Activated CD8-positive, alpha-beta T cell treated with anti-CD3 and anti-CD28 coated beads for 36 hours (primary cell): ENCODE results near the gene KIF13A. TPM values are rescaled to one million over a fixed set of nuclear protein-coding genes. Genes with fewer than 3 reads are reported as not detected.

ENCODE experiments used
- ATAC-seq: fragments of 200-7000 bp; cut with Tn5 transposase; one replicate; pipeline ENCODE4 v1.10.0; 2021; ENCODE audit warnings: mild to moderate bottlenecking, moderate library complexity
- CTCF ChIA-PET: fragments of 350-600 bp; sonication (Branson Sonifier 250); formaldehyde crosslinking; loops from one replicate; lab custom pipeline; 2021; ENCODE audit warnings: antibody characterized with exemption; lab: Charles Lee
- POLR2A ChIA-PET: fragments of 350-600 bp; sonication (Branson Sonifier 250); formaldehyde crosslinking; loops from one replicate; lab custom pipeline; 2021; ENCODE audit warnings: antibody characterized with exemption; lab: Charles Lee
- DNase-seq: peaks from one replicate; pipeline ENCODE4 v3.0.0-alpha.2; 2020
- H3K27ac Mint-ChIP-seq: one replicate; pipeline ENCODE4 v1.8.0; 2021; ENCODE audit warnings: mild to moderate bottlenecking, mixed read lengths
- H3K27me3 Mint-ChIP-seq: one replicate; pipeline ENCODE4 v1.8.0; 2021; ENCODE audit warnings: mixed read lengths
- H3K36me3 Mint-ChIP-seq: one replicate; pipeline ENCODE4 v1.8.0; 2021; ENCODE audit warnings: low read depth, mixed read lengths
- H3K4me1 Mint-ChIP-seq: one replicate; pipeline ENCODE4 v1.8.0; 2021; ENCODE audit warnings: low read depth, mixed read lengths
- H3K4me3 Mint-ChIP-seq: one replicate; pipeline ENCODE4 v1.8.0; 2021; ENCODE audit warnings: mild to moderate bottlenecking, moderate library complexity, mixed read lengths
- H3K9me3 Mint-ChIP-seq: one replicate; pipeline ENCODE4 v1.8.0; 2021; ENCODE audit warnings: mixed read lengths
- intact Hi-C: fragments of 100-400 bp; cut with micrococcal nuclease; formaldehyde crosslinking; loops from one replicate; pipeline ENCODE4 v1.10.0; 2022
- total RNA-seq, 2 experiments: library from RNA; stranded (reverse); gene quantifications; one replicate each; pipeline ENCODE4 v1.2.3, GENCODE V29; 2021
- TF ChIP-seq, protein P1 (sequence below): fragments of 200-600 bp; IDR thresholded peaks from one replicate; pipeline ENCODE4 v1.8.0; 2022; ENCODE audit warnings: antibody characterized with exemption, mild to moderate bottlenecking

The KIF13A gene
- total RNA-seq, 2 experiments from 2014 or later, result not detected

DNA sequence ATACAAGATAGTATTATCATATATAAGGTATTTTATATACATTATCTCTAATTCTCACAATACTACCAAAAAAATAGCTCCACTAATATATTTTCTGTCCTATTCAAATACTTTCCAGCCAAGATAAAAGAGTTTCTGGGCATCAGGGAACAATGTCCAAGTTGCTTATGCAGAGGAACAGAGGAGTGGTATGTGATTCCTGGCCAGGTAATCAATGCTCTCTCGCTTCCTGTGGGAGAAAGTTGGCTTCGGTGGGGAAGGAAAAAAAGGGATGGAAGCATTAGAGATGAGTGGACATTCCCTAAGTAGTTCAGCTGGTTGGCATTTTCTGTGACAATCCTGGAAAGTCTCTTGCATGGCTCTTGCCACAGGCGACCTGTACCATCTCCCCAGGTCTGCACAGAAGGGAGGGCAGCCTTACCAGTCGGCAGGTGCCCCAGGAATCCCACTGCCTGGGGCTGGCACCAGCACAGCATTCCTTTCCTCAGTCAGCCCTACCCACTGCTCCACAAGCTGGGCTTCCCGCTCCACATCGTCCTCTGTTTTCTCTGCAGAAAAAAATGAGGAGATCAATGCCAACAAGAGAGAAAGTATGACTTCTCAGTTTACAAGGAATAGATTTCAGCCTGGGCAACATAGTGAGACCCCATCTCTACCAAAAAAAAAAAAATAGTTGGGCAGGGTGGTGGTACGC, 202.2 kb downstream of the KIF13A start:
- no peaks in the 10 kb centered on the region for H3K27me3 Mint-ChIP-seq
- H3K4me3 Mint-ChIP-seq, result no peak overlapping the region
- TF ChIP-seq, protein P1, sequence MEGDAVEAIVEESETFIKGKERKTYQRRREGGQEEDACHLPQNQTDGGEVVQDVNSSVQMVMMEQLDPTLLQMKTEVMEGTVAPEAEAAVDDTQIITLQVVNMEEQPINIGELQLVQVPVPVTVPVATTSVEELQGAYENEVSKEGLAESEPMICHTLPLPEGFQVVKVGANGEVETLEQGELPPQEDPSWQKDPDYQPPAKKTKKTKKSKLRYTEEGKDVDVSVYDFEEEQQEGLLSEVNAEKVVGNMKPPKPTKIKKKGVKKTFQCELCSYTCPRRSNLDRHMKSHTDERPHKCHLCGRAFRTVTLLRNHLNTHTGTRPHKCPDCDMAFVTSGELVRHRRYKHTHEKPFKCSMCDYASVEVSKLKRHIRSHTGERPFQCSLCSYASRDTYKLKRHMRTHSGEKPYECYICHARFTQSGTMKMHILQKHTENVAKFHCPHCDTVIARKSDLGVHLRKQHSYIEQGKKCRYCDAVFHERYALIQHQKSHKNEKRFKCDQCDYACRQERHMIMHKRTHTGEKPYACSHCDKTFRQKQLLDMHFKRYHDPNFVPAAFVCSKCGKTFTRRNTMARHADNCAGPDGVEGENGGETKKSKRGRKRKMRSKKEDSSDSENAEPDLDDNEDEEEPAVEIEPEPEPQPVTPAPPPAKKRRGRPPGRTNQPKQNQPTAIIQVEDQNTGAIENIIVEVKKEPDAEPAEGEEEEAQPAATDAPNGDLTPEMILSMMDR, result no peak
- ChIA-PET POLR2A (no interaction called here), CTCF (interaction anchor here (0.8 kb wide), 1 partner anchor 717 kb away, joined by 3 read pairs; no protein-coding TSS in a partner anchor)
- no peaks in the 10 kb centered on the region for H3K9me3 Mint-ChIP-seq
- no peak overlapping the region for H3K27ac Mint-ChIP-seq
- no peaks in the 10 kb centered on the region for H3K4me1 Mint-ChIP-seq
- ATAC-seq, result no peak
- intact Hi-C loops, result no loop called here
- DNase-seq, result no peak
- no peaks in the 10 kb centered on the region for H3K36me3 Mint-ChIP-seq

DNA sequence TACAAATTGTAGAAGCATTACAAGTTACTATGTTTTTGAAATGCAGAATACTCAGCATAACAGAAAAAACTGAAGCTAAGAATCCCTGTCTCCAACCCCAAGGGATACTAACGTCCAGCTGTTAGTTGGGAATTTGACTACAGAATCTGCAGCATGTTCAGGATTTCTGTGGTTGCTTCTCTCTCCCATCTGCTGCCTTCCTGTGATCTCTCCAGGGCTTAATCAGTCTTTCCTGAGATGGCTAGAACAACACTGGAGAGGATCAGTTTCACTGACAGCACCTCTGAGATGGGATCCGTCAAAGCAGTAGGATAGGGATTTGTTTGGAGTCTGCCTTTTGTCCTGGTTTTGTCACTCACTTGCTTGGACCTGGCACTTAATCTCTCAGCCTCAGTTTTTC, 207.4 kb downstream of the KIF13A start:
- DNase-seq, result no peak
- TF ChIP-seq, protein P1, result no peak
- H3K27me3 Mint-ChIP-seq, result no peaks in the 10 kb centered on the region
- intact Hi-C loops, result no loop called here
- ChIA-PET POLR2A (no interaction called here), CTCF (no interaction called here)
- H3K4me3 Mint-ChIP-seq, result no peak overlapping the region
- no peak for ATAC-seq
- H3K27ac Mint-ChIP-seq, result no peak overlapping the region
- no peaks in the 10 kb centered on the region for H3K9me3 Mint-ChIP-seq
- H3K4me1 Mint-ChIP-seq, result no peaks in the 10 kb centered on the region
- H3K36me3 Mint-ChIP-seq, result no peaks in the 10 kb centered on the region

DNA sequence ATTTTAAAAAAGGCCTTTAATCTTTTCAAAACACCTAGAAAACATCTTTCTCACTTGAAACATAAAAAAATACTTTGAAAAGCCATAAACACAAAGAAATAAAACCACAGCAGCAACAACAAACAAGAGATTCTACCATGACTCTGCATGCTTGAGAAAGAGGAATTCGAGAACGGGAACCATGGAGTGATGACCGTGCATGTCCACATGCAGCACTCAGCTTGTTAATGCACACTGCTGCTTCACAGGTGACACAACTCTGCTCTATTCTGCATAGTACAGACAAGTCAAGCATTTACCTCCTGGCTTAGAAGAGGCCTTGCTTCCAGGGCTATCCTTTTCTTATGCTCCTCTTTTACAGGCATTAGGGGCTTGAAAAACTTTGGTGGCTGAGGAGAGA, 215.8 kb downstream of the KIF13A start:
- no peaks in the 10 kb centered on the region for H3K36me3 Mint-ChIP-seq
- H3K4me1 Mint-ChIP-seq, result no peaks in the 10 kb centered on the region
- H3K27me3 Mint-ChIP-seq, result no peaks in the 10 kb centered on the region
- POLR2A ChIA-PET, result no interaction called here
- intact Hi-C loops, result no loop called here
- CTCF ChIA-PET, result no interaction called here
- H3K9me3 Mint-ChIP-seq, result no peaks in the 10 kb centered on the region
- TF ChIP-seq, protein P1, result no peak
- DNase-seq (no peak), ATAC-seq (no peak)
- H3K4me3 Mint-ChIP-seq, result no peak overlapping the region
- H3K27ac Mint-ChIP-seq, result no peak overlapping the region

DNA sequence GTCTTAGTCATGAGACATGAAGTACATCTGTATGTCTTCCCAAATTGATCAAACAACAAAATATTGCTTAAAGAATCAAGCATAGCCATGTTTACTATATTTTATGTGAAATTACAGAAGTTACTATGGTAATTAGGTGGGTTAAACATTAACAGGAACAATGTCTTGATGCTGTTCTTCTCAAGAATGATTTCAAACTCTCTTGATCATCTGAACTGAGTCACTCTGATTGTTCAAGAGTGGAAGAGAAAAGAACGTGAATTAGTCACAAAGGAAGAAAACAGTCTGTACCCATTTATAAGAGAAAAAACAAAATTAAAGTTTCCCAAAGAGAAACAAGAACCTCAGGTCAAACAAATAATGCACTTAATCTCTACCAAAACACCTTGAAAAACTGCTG, 218.6 kb downstream of the KIF13A start:
- H3K9me3 Mint-ChIP-seq, result no peaks in the 10 kb centered on the region
- ChIA-PET CTCF (no interaction called here), POLR2A (no interaction called here)
- H3K36me3 Mint-ChIP-seq, result no peaks in the 10 kb centered on the region
- H3K27me3 Mint-ChIP-seq, result peaks cover 3% of the 10 kb centered on the region
- no peak overlapping the region for H3K27ac Mint-ChIP-seq
- ATAC-seq (no peak), DNase-seq (no peak)
- no peaks in the 10 kb centered on the region for H3K4me1 Mint-ChIP-seq
- TF ChIP-seq, protein P1, result no peak
- intact Hi-C loops, result no loop called here
- H3K4me3 Mint-ChIP-seq, result no peak overlapping the region

DNA sequence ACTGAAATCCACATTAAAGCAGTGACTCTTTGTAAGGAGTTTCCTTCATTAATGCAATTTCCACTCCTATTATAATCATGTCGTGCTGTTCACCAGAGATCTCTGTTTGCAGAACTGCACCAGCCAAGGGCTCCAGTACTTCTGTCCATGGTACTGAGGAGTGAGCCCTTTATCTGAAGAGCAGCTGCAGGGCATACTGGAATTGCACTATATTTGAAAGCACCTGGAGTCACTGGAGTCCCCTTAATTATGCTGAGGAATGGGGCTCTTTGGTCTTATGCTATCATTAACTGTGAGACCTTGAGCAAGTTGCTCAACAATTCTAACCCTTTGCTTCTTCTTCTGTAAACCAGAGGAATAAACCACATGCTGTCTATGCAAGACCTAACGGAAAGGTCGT, 219.0 kb downstream of the KIF13A start:
- Mint-ChIP-seq H3K36me3 (no peaks in the 10 kb centered on the region), H3K9me3 (no peaks in the 10 kb centered on the region), H3K4me1 (no peaks in the 10 kb centered on the region), H3K4me3 (no peak overlapping the region), H3K27ac (no peak overlapping the region), H3K27me3 (peaks cover 5% of the 10 kb centered on the region)
- DNase-seq (no peak), ATAC-seq (no peak)
- intact Hi-C loops, result no loop called here
- POLR2A ChIA-PET, result no interaction called here
- CTCF ChIA-PET, result interaction anchor here (1.3 kb wide), 1 partner anchor 36 kb away, joined by 5 read pairs; no protein-coding TSS in a partner anchor
- TF ChIP-seq, protein P1, result no peak
